Stimulated activated CD8-positive, alpha-beta memory T cell treated with anti-CD3 and anti-CD28 coated beads, Interleukin-15, amount 100 ng/mL, for 48 hours (primary cell): ENCODE measurements around the gene NAGA.

Experiments used
- DNase-seq, 2 donors: peaks; one replicate each; pipeline ENCODE4 v3.0.0-alpha.2; 2020; ENCODE audit warnings: low read depth in 2 of 2

NAGA gene

GRCh38 chr22:42039271-42039670 is 31.3 kb downstream of the NAGA start:
- DNase-seq = no peak

DNA sequence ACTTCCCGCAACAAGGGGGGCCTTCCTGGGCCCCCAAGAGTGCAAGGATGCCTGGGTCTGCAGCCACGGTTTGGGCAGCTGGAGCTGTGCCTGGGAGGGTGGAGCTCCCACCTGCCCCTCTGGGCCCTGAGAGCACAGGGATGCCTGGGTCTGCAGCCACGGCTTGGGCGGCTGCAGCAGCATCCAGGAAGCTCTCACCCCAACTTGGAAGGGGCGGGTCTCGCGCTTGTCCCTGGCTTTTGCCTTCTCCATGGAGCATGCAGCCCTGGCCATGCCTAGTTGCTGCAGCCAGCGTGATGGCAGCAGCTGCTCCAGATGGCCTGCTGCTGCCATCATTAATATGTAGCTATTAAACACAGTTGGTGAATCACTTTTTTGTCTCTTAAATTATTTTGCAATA is 35.4 kb downstream of the NAGA start:
- no peak for DNase-seq

- DNase-seq = no peak
Measured at GRCh38 chr22:42033263-42034181, 37.1 kb downstream of the NAGA start.

DNA sequence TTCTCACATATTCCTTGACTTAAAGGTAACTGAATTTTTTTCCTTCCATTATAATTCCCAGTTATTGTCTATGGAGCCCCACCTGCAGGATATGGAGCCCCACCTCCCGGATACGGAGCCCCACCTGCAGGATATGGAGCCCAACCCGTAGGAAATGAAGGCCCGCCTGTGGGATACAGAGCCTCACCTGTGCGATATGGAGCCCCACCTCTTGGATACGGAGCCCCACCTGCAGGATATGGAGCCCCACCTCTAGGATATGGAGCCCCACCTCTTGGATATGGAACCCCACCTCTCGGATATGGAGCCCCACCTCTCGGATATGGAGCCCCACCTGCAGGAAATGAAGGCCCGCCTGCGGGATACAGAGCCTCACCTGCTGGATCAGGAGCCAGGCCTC is 43.9 kb downstream of the NAGA start:
- DNase-seq = no peak

- no peak for DNase-seq
Measured at GRCh38 chr22:42025421-42025820, 45.2 kb downstream of the NAGA start.

- DNase-seq = no peak
Measured at GRCh38 chr22:42022162-42022847, 48.3 kb downstream of the NAGA start.

DNA sequence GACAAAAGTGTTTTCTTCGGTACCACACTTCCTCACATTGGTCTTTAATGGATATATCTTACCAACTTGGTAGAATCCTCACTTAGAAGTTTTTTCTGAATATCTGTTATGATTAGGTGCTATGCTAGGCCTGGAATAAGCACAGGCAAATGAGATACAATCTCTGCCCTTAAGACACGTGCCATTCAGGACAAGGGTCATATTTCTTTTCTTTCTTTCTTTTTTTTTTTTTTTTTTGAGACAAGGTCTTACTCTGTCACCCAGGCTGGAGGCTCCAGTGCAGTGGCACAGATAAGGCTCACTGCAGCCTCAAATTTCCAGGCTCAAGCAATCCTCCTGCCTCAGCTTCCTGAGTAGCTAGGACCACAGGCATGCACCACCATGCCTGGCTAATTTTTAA is 49.0 kb downstream of the NAGA start:
- DNase-seq = no peak

GRCh38 chr22:42018224-42018623 is 52.4 kb downstream of the NAGA start:
- DNase-seq = no peak

DNA sequence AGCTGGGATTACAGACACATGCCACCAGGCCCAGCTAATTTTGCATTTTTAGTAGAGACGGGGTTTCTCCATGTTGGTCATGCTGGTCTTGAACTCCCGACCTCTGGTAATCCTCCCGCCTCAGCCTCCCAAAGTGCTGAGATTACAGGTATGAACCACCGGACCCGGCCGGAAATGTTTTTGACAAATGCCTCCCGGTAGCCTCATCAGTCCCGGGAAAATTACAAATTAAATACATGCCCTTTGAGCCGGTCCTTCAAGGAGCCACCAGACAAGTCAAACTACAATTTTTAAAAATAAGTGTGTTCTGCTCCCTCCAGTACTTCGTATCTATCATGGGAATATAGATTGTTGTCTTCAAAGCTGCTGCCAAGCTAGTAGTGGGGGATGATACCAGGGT is 54.5 kb downstream of the NAGA start:
- DNase-seq = no peak

DNA sequence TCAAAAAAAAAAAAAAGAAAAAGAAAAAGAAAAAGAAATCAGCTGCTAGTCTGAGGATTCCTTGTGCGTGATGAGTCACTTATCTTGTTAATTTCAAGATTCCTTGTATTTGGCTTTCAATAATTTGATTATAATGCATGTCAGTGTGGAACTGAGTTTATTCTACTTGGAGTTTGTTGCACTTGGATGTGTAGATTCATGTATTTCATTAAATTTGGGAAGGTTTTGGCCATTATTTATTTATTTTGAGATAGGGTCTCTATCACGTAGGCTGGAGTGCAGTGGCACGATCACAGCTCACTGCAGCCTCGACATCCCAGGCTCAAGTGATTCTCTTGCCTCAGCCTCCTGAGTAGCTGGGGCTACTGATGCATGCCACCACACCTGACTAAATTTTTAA is 57.2 kb downstream of the NAGA start:
- no peak for DNase-seq

GRCh38 chr22:42010778-42011177 is 59.8 kb downstream of the NAGA start:
- DNase-seq = no peak
